Uterus (tissue), 4 donors: ENCODE data around the gene RFX4. TPM values are rescaled to one million over a fixed set of nuclear protein-coding genes. Genes with fewer than 3 reads are reported as not detected.

ENCODE experiments used
- DNase-seq, 2 donors: peaks; one replicate each; pipeline ENCODE4 v3.0.0-alpha.2; 2019 to 2020
- H3K27ac ChIP-seq, 2 donors: fragments of 200-600 bp; sonication (generic); 1 replicate in 1 of 2; 2 replicates in 1 of 2; pipeline ENCODE4 v1.5.1; 2016 to 2018
- H3K27me3 ChIP-seq, 2 donors: fragments of 200-600 bp; sonication (generic); one replicate each; pipeline ENCODE4 v1.5.1; 2018 to 2019; ENCODE audit warnings: control low read depth in 1 of 2
- H3K36me3 ChIP-seq, 2 donors: fragments of 200-600 bp; sonication (generic); one replicate each; pipeline ENCODE4 v1.5.1; 2019; ENCODE audit warnings: control low read depth in 1 of 2
- H3K4me1 ChIP-seq, 2 donors: fragments of 200-600 bp; sonication (generic); one replicate each; pipeline ENCODE4 v1.5.1; 2018 to 2019; ENCODE audit warnings: control low read depth in 1 of 2
- H3K4me3 ChIP-seq, 2 donors: fragments of 200-600 bp; sonication (generic); 1 replicate in 1 of 2; 2 replicates in 1 of 2; pipeline ENCODE4 v1.5.1; 2018 to 2019; ENCODE audit warnings: mild to moderate bottlenecking in 1 of 2
- H3K9me3 ChIP-seq, 2 donors: fragments of 200-600 bp; sonication (generic); one replicate each; pipeline ENCODE4 v1.5.1; 2019; ENCODE audit warnings: control low read depth in 1 of 2
- CTCF ChIP-seq, 4 experiments: fragments of 200-600 bp in 2 of 4; fragments of 450-650 bp in 2 of 4; sonication (generic) in 2 of 4; IDR thresholded peaks; one replicate each; pipeline ENCODE4 v1.5.1; 2016 to 2019; ENCODE audit warnings: antibody characterized with exemption in 4 of 4, mild to moderate bottlenecking in 2 of 4, moderate library complexity in 1 of 4
- POLR2A ChIP-seq, 2 donors: fragments of 450-650 bp; IDR thresholded peaks; one replicate each; pipeline ENCODE4 v1.6.1; 2016; ENCODE audit warnings: antibody characterized with exemption in 2 of 2, mild to moderate bottlenecking in 1 of 2, moderate library complexity in 1 of 2
- intact Hi-C: fragments of 100-400 bp; cut with DNase I; formaldehyde crosslinking; loops from one replicate; pipeline ENCODE4 v1.15.1; 2023; ENCODE audit warnings: low total_unique reads
- total RNA-seq, 4 donors: library from RNA; depleted of rRNA in 3 of 4; stranded (reverse); fragments of >200 nt in 3 of 4; gene quantifications; one replicate each; pipeline versions ENCODE4 v1.1.0 to v1.2.4, GENCODE V29; 2014 to 2023
- donor health status: DM: yes; HTN: yes; CAD: no.

The RFX4 gene
- total RNA-seq, 4 donors from 2014 or later, result not detected

- no peak for DNase-seq
- no peaks in the 10 kb centered on the region for H3K27me3 ChIP-seq
- H3K36me3 ChIP-seq, result no peaks in the 10 kb centered on the region
- H3K4me1 ChIP-seq, result no peaks in the 10 kb centered on the region
- no peak overlapping the region for H3K4me3 ChIP-seq
- intact Hi-C loops, result no loop called here
- no peak for TF ChIP-seq CTCF (IDR thresholded peaks at IDR 0.05)
- TF ChIP-seq POLR2A (IDR thresholded peaks at IDR 0.05), result no peak
- H3K9me3 ChIP-seq, result no peaks in the 10 kb centered on the region
- H3K27ac ChIP-seq, result no peak overlapping the region
Measured at GRCh38 chr12:106646472-106646871, 63.7 kb downstream of the RFX4 start.

- Histone ChIP-seq H3K4me1 (no peaks in the 10 kb centered on the region), H3K36me3 (no peaks in the 10 kb centered on the region), H3K4me3 (no peak overlapping the region), H3K9me3 (no peaks in the 10 kb centered on the region), H3K27ac (no peak overlapping the region), H3K27me3 (no peaks in the 10 kb centered on the region)
- intact Hi-C loops, result no loop called here
- TF ChIP-seq CTCF (IDR thresholded peaks at IDR 0.05) (no peak), POLR2A (IDR thresholded peaks at IDR 0.05) (no peak)
- DNase-seq, result no peak
Measured at GRCh38 chr12:106647793-106648514, 65.2 kb downstream of the RFX4 start.

GRCh38 chr12:106648736-106649135, 65.9 kb downstream of the RFX4 start:
- no peak for DNase-seq
- no peaks in the 10 kb centered on the region for H3K4me1 ChIP-seq
- intact Hi-C loops, result no loop called here
- no peaks in the 10 kb centered on the region for H3K27me3 ChIP-seq
- H3K9me3 ChIP-seq, result no peaks in the 10 kb centered on the region
- H3K27ac ChIP-seq, result no peak overlapping the region
- TF ChIP-seq POLR2A (IDR thresholded peaks at IDR 0.05) (no peak), CTCF (IDR thresholded peaks at IDR 0.05) (no peak)
- no peaks in the 10 kb centered on the region for H3K36me3 ChIP-seq
- no peak overlapping the region for H3K4me3 ChIP-seq

- intact Hi-C loops, result no loop called here
Measured at GRCh38 chr12:106651552-106651951, 68.7 kb downstream of the RFX4 start.

More at GRCh38 chr12:106651552-106651951, 68.7 kb downstream of the RFX4 start:
- TF ChIP-seq CTCF (IDR thresholded peaks at IDR 0.05) (no peak), POLR2A (IDR thresholded peaks at IDR 0.05) (no peak)
- DNase-seq, result no peak
- Histone ChIP-seq H3K9me3 (no peaks in the 10 kb centered on the region), H3K4me1 (no peaks in the 10 kb centered on the region), H3K27me3 (no peaks in the 10 kb centered on the region), H3K36me3 (no peaks in the 10 kb centered on the region), H3K27ac (no peak overlapping the region), H3K4me3 (no peak overlapping the region)
